GM19468 (cell line): ENCODE data around the gene SPATA6.

Experiments used
- ATAC-seq: cut with Tn5 transposase; IDR thresholded peaks from one replicate; pipeline ENCODE4 v1.9.1; 2021; ENCODE audit warnings: mild to moderate bottlenecking, moderate library complexity, moderate number of reproducible peaks; ENCODE audit not compliant: unreplicated experiment; ENCODE audit errors: extremely low read depth

Gene SPATA6

GRCh38 chr1:48266576-48266975, 205.4 kb downstream of the SPATA6 start:
- ATAC-seq, result no peak

GRCh38 chr1:48263041-48263440, 209.0 kb downstream of the SPATA6 start:
- ATAC-seq, result no peak

- no peak for ATAC-seq
These were observed 210.1 kb downstream of the SPATA6 start for GRCh38 chr1:48261881-48262400.

GRCh38 chr1:48258106-48258505, 213.9 kb downstream of the SPATA6 start:
- ATAC-seq, result no peak

GRCh38 chr1:48254254-48254653, 217.8 kb downstream of the SPATA6 start:
- ATAC-seq, result no peak

- no peak for ATAC-seq
These were observed 220.2 kb downstream of the SPATA6 start for GRCh38 chr1:48251821-48252220.

- no peak for ATAC-seq
These were observed 220.7 kb downstream of the SPATA6 start for GRCh38 chr1:48251323-48251722.

GRCh38 chr1:48250572-48250971, 221.4 kb downstream of the SPATA6 start:
- ATAC-seq, result no peak

GRCh38 chr1:48249868-48250267, 222.1 kb downstream of the SPATA6 start:
- ATAC-seq, result no peak

- ATAC-seq, result no peak
These were observed 223.6 kb downstream of the SPATA6 start for GRCh38 chr1:48248356-48248755.

GRCh38 chr1:48246727-48247126, 225.3 kb downstream of the SPATA6 start:
- no peak for ATAC-seq
